ENCODE data around the gene TCF7L2. TPM values are rescaled to one million over a fixed set of nuclear protein-coding genes. Genes with fewer than 3 reads are reported as not detected.
A peak's percentile ranks its signal among the peaks of the same experiment; 100 is the strongest.

Gene TCF7L2
- polyA plus RNA-seq, 10 donors, result 42.8 to 61.7 (median 48.1) TPM

DNA sequence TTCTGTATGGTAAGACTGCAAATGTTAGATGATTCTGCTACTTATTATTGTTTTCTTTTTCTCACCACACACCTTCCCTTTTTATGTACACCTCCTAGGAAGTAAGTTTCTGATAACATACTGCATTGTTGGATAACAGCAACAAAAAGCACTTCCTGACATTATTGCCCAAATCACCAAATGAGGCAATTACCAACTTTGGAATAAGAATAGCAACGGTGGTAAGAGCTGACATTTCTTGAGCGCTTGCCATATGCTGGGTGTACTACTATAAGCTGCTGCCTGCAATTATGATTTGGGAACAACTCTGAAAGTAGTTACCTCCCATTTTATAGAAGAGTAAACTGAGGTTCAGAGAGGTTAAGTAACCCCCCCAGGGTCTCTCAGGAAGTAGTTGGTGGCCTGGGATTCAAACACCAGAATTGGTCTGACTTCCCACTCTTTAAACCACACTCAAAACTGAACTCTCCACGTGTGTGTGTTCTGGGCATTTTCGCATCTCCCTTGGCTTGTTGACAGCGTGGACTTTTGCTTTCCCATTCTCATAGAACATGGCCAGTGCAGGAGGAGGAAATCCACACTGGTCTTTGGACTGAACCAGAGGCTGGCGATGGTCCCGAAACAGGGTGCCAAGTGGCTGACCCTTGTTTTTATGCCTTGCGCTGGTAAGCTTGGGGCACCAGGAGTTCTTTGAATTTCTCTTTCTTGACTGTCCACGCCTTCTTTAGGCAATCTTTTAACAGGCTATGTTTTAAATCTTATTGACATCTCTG, 71.4 kb downstream of the TCF7L2 start:
- DNase-seq, result no peak

DNA sequence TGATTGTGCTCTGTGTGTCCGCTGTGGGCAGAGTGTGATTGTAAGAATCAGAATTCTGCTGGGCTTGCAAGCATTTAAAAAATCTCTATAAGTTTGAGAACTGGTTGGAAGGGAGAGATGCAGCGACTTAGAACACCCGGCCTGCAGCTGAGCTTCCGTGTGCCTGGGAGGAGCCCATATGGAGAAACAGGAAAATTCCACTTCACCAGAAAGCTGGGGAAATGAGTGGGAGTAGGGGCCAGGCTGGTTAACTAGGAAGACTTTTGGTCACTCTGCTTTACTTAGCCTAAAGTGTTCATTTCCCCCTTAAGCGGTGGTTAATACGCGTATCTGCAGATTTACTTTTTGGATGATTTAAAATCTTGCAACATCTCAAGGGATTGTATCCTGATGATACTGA, 72.2 kb downstream of the TCF7L2 start:
- DNase-seq, result no peak

DNA sequence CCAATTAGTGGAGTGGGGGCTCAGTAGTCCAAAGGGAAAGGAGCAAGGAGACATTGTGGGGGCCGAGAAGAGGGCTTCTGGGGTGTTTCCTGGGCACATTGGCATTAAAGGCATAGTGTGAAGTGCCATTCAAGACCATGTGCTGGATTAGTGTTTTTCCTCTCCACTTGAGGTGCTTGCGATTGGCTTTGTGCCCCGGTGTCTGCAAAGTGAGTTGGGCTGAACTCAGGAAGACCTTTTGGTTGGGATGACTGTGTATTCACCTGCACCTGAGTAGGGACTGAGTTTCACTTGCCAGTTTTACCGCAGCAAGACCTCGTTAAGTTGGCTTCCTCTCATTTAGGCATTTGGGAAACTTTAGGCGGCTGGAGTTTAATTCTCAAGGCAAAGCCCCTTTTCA, 73.0 kb downstream of the TCF7L2 start:
- no peak for DNase-seq

DNA sequence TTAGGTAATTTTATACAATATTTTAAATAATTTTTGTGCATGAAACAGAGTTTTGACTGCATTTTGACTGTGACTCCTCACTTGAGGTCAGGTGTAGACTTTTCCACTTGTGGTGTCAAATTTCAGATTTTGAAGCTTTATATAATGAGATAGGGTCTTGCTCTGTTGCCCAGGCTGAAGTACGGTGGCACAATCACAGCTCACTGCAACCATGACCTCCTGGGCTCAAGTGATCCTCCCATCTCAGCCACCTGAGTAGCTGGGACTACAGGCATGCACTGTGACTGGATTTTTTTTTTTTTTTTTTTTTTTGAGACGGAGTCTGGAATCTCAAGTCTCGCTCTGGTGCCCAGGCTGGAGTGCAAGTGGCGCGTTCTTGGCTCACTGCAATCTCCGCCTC, 74.9 kb downstream of the TCF7L2 start:
- no peak for DNase-seq

DNA sequence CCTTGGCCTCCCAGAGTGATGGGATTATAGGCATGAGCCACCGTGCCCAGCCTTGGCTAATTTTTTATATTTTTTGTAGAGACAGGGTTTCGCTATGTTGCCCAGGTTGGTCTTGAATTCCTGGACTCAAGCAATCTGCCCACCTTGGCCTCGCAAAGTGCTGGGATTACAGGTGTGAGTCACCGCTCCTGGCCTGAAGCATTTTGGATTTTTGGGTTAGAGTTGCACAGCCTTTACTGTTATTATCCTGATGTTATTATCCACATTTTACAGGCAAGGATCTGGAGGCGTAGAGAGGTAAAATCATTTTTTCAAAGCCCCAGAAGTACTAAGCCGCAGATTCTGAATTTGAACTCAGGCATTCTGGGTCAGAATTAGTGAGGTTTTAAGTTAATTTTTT, 75.4 kb downstream of the TCF7L2 start:
- no peak for DNase-seq

DNA sequence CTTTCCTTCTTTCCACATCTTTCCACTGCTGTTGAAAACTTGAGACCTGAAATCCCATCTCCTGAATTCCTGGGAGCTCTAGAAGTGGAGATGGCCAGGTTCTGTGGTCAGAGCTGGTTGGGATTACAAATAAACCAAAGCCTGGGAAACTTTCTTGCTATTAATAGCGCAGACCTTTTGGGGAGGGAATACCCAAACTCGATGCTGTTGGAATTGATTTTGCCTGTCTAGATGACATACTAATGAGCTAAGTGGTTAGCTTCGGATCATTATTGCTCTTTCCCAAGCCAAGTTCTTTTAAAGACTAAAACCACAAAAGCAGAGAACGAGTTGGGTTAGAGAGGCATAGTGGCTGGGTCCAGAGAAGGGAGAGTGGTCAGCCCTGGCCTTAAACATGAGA, 76.6 kb downstream of the TCF7L2 start:
- DNase-seq, result peak in 1 of 3 donors; percentile 82

DNA sequence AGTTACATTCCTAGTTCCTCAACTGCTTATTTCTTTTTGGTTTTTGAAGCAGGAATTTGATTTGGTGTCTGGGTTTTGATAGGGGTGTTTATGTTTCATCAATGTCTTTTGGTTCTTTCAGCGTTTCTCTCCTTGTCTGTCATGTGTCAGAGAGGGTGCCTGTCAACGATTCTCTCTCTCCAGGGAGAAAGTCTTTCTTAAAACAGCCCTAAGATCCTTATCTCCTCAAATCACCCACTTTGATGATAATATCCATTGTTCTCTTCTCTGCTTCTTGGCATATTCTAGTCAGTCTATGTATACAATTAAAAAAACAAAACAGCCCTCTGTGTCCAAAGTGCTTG, 77.2 kb downstream of the TCF7L2 start:
- DNase-seq, result no peak

DNA sequence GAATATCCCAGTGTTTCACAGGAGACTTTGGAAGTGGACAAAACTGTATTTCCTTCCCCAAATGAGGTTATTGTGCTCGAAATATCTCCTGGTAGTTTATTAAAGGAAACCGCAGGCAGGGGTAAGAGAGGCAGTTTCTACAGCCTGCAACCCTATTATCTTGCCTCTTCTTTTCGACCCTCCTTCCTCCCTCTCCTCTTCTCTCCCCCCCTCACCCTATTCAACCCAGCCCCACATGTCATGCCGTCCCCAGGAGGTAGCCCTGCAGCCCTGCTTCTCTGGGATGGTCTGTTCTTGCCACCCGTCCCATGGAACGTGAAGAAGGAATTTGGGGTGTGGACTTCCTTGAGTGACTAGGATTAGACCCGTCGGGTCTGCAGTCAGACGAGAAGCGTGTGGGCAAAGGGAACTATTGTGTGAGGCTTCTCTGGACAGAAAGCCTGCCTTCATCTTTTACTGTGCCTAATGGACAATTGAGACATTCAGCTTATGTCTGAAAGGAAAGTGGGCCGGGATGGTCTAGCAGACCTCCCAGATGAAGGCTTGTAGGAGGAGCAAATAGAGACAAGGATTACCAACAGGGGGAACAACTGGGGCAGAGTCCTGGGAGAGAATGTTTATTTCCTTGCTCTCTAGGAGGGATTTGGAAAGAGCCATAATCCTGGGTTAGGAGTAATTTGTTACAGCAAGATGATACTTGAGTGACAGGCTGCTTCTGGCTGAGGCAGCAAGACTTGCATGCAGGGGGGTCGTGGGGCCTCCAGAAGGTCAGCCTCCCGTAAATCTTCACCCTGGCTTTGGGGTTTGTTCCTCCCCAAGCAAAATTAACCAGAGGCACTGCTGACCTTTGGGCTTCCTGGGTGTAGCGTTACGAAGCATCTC, 77.8 kb downstream of the TCF7L2 start:
- peak in 2 of 3 donors; percentile 49 to 69 for DNase-seq

DNA sequence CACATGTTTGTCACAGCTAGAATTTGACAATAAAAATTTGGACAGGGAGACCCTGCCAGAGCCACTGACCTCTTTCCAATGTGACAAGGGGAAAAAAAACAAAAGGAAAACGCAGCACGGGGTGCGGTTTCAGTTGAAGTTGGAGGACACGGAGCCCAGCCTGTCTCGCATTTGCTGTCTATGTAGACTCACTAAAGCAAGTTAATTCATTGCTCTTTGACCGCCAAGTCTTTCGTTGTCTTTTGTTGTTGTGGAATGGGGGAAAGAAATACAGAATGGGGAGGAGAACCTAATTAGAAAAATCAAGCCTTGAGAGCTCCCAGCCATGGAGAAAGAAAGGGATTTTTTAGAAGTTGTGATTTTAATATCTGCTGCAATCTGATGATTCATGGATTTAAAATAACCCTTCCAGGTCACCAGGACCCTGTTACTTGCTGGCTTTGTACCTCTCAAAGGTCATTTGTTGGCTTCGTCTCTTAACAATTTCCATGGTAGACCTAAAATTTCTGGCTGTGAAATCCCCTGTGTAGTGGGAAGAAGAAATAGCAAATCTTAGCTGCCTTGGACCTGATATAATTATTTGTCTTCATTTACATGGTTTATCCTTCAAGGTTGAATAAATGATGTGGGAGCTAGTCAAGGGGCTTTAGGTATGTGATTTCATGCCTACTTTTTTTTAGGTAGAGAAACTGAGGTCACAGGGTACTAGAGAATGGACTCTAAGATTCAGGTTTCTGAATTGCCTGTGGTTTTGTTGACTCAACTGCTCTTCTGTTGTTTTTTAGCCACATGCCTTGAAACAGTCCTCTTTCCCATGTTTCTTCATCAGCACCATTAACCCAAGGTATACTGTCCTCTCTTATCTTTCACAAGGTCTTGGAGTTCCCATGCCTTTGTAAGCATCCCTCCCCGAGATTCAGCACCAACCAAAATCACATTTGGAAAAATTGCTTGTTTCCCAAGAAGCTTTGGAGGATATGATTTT, 78.7 kb downstream of the TCF7L2 start:
- DNase-seq, result no peak

DNA sequence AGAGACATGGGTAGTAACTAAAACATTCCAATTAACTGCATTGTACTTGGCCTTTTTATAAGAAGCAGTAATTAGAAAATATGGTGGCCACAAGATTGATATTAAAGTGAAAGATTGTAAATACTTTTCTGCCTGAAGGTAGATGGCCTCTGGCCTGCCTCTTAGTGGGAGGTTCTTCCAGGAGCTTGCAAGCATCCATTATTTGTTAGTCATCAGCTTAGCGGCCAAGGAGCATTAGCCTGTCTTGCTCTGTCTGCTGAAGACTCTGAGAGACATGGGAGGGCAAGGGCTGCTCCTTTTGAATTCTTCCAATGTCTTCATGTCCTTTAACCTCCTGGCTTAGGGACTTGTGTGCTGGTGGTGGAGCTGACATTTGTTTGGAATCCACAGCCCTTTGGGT, 80.4 kb downstream of the TCF7L2 start:
- no peak for DNase-seq

DNA sequence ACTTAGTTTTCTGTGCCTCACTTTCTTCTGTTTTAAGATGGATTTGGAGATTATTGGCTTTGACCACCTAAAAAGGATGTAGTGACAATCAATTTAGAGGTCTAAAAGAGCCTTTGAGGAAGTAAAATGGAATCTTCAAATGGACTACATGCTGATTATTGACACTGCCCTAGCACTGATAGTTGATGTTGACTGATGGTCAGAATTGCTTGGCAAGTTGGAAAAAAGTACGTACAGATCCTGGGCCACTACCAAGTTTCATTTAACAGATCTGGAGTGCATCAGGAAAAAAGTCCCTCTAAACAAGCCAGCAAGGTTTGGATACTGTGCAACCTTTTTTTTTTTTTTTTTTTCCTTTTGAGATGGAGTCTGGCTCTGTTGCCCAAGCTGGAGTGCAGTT, 81.1 kb downstream of the TCF7L2 start:
- DNase-seq, result no peak

DNA sequence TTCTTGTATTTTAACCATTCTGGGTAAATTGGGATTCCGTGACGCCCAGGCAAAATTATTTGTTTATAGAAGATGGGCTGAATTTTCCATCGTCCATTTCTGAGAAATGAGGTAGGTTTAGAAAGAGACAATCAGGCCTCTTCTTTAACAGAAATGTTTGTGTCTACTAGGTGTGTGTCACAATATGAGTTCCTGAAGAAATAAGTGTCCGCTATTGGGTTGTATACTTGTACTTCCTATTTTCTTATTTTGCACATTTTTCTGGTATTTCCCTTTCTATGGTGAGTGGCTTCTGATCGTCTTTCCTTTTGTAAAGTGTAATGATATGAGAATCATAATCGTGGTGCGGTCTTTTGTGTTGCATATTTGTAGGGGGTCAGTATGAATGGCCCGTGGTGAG, 83.9 kb downstream of the TCF7L2 start:
- DNase-seq, result no peak

DNA sequence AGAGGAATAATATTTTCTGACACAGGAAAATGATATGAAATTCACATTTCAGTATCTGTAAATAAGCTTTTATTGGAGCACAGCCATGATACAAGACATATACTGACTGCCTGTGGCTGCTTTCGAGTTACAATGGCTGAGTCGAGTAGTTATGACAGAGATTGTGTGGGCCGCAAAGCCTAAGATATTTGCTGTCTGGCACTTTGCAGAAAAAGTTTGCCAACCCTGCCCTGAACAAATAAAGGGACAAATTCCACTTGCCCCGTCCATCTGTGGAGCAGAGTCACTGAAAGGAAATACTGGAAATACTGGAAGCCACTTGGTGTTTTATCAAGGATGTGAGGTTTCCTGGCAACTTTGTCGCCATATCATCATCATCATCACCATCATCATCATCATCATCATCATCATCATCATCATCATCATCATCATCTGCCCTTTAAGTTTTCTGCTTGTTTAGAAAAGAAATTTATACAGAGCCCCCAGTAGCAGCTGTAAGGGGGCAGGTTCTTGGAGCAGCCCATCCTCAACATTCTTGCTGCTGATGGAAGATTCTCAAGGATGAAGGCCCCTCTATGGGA, 85.8 kb downstream of the TCF7L2 start:
- peak in 1 of 3 donors; percentile 58 for DNase-seq

DNA sequence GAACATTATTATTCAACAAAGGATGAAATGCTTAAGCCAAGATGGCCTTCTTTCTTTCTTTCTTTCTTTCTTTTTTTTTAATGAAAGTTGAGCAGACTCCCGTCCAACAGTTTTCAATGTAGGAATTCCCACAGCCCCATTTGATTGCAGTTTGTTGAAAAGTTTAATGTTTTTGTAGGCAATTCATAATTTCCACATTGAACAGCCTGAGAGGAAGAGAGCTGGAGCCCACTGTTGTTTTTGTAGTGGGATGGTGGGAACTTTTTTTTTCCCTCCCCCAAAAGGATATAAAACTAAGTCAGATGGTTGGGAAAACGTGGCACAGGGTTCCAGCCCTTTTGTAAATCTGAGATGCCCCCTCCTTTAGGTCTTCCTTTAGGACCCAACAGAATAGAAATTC, 86.6 kb downstream of the TCF7L2 start:
- DNase-seq, result peak in 1 of 3 donors; percentile 65

DNA sequence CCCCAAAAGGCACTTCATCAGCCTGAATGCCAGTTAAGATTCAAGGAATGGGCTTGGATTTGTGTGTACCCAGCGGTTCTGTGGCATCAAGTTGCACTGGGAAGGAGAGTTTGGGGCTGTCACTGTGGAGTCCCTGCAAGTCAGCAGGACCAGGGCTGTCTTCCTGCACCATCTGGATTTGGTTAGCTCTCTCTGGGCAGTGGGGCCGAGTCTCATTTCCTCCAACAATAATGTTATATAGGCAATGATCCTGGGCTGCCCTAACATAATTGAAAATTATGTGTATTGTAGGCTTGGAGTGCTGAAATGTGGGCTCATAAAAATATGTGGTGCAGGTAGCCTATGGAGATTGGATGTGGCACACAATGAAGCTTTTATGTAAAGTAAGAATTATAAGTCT, 87.2 kb downstream of the TCF7L2 start:
- no peak for DNase-seq

DNA sequence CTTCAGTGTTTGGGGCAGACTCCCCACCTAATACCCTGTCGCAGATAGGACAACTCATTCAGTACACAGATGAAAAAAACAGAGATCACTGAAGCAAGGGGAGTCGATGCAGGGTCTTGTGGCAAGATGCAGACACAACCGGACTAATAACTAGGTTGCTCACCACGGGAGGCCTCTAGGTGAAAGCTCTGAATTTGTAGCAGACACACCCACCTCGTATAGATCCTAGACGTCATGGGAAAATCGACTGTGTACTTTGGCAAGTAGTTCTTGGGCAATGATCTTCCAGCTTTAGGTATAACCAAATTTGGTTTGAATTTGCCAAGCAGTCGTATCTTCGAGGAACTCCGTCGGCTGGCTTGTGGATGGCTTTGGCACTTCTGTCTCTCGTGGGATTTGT, 88.1 kb downstream of the TCF7L2 start:
- DNase-seq, result no peak

DNA sequence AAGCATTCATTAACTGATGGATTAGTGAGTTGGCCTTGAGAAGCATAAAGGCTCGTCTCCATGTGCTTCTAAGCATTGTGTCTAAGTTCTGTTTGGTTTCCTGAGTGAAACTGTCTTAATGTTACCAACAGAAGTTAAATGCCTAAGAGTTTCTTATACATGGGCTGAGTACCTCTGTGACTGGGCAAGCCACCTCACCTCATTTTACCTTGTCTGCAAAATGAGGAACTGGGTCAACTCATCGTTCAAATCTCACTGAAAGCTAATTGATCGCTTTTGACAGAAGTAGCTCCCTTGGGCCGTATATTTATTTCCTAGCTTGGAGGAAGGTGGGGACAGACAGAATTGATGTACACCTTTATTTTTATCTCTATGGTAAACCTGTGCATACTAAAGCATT, 88.9 kb downstream of the TCF7L2 start:
- no peak for DNase-seq

DNA sequence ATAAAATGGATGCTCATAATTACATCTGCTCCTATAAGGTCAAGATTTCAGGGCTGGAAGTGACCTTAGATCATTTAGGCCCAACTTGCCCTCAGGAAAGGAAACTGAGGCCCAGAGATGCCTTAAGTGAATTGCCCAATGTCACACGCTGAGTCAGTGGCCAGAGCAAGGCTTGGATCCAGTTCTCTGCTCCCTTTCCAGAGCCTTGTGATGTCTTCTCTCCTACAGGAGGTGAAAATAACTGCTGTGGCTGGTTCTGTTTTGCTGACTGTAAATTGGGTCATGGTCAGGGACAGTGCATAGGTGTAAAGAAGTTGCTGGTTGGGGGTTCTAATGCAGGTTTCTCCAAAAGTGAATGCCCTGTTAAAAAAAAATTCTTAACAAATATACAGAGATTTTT, 91.3 kb downstream of the TCF7L2 start:
- no peak for DNase-seq

DNA sequence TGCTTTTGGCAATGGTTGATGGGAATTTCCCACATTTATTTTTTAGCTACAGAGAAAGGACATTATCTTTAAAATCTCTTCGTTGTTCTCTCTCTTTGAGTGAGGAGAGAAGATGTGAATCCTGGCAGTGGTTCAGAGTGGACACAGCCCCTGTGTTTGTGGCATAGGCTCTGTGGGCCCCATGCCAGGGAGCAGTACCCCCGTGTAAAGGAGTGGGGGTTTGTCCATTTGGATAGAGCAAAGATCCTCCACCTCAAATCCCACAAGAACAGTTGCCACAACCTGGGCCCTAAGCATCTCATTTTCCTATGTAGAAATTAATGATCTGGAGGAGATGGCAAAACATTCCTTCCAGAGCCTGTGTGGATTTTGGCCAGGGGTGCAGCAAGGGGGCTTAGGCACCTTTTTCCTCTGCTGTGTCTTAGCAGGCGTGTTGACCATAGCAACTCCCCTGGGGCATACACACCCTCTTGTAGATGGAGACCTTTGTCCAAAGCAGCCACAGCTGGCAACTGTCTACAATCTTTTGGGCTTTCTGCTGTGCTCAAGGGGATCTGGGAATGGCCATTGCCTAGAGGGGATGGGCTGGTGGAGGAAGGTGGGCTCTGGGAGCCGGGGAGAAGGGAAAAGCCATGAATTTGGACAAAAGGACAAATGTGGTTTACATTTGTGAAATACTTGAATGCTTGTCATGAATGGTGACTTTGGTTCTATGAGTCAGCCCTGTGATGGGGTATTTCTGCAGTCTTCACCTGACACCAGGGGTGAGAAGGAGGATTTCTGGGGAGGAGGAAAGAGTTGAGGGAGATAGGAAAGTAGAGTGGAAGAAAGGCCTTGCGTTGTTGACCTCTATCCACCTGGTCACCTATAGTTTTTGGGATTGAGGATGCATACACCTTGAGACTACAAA, 92.0 kb downstream of the TCF7L2 start:
- no peak for DNase-seq

DNA sequence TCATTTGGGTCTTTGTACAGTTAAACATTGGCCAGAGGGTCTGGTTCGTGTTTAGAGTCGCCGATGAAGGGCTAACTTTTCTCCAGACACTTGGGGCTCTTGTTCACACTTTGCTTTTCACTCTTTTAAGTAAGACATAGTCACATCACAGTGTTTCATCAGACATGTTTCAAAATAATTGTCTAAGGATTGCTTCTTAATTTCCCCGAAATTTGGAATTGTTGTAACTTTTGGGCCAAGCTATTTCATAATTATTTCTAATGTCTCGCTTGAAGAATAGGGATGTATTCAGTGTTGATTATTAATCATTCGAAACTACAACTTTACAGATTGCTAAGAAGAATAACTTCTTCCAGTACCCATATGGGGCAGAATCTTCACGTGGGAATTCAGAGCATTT, 92.8 kb downstream of the TCF7L2 start:
- no peak for DNase-seq

All from muscle of back (tissue), 11 donors.